Astrocyte of the spinal cord (primary cell): ENCODE data around the gene RANBP17.

Experiments
- DNase-seq: peaks from one replicate; pipeline ENCODE4 v3.0.0; 2011; ENCODE audit warnings: low read depth, low spot score
- H3K4me3 ChIP-seq: 2 replicates; pipeline ENCODE4 v1.5.1; 2011; ENCODE audit warnings: low read depth, mild to moderate bottlenecking, low read length, moderate library complexity
- CTCF ChIP-seq: IDR thresholded peaks from 2 replicates; pipeline ENCODE4 v1.5.1; 2012; ENCODE audit warnings: low read depth, mild to moderate bottlenecking, low read length, inconsistent platforms
- in situ Hi-C: cut with HindIII; loops from 2 replicates; pipeline ENCODE4 v1.10.0; 2017; ENCODE audit warnings: low sequenced_read_pairs

RANBP17 gene

GRCh38 chr5:171309276-171310211, 447.7 kb downstream of the RANBP17 start:
- DNase-seq = no peak
- H3K4me3 ChIP-seq = no peak overlapping the region

GRCh38 chr5:171310212-171310818, 448.5 kb downstream of the RANBP17 start:
- peak; percentile 39 for TF ChIP-seq CTCF
- DNase-seq = no peak
- in situ Hi-C loops = no loop called here
- H3K4me3 ChIP-seq = no peak overlapping the region

More at GRCh38 chr5:171309276-171310211, 447.7 kb downstream of the RANBP17 start:
- in situ Hi-C loops = no loop called here
- no peak for TF ChIP-seq CTCF

GRCh38 chr5:171310819-171311321, 449.1 kb downstream of the RANBP17 start:
- no peak for TF ChIP-seq CTCF
- in situ Hi-C loops = no loop called here
- DNase-seq = no peak
- H3K4me3 ChIP-seq = no peak overlapping the region

GRCh38 chr5:171311322-171312077, 449.7 kb downstream of the RANBP17 start:
- in situ Hi-C loops = no loop called here
- TF ChIP-seq CTCF = no peak
- peak; percentile 33 for DNase-seq
- H3K4me3 ChIP-seq = no peak overlapping the region

GRCh38 chr5:171312129-171312974, 450.5 kb downstream of the RANBP17 start:
- no peak overlapping the region for H3K4me3 ChIP-seq
- TF ChIP-seq CTCF = no peak
- DNase-seq = peak; percentile 22
- in situ Hi-C loops = no loop called here
